Colonic mucosa (tissue), 4 donors: ENCODE measurements around the gene CNNM4. TPM values are rescaled to one million over a fixed set of nuclear protein-coding genes. Genes with fewer than 3 reads are reported as not detected.

Experiments used
- DNase-seq: peaks from one replicate; pipeline ENCODE4 v3.0.0-alpha.2; 2020
- H3K27ac ChIP-seq: fragments of 200-600 bp; one replicate; pipeline ENCODE4 v1.8.0; 2021
- H3K27me3 ChIP-seq: fragments of 200-600 bp; one replicate; pipeline ENCODE4 v1.8.0; 2021
- H3K36me3 ChIP-seq: fragments of 200-600 bp; one replicate; pipeline ENCODE4 v1.8.0; 2021
- H3K4me1 ChIP-seq: fragments of 200-600 bp; one replicate; pipeline ENCODE4 v1.8.0; 2021; ENCODE audit warnings: mild to moderate bottlenecking
- H3K4me3 ChIP-seq: fragments of 200-600 bp; one replicate; pipeline ENCODE4 v1.8.0; 2021
- H3K9ac ChIP-seq, 2 donors: one replicate each; pipeline ENCODE4 v1.7.0; 2013; ENCODE audit warnings: control low read depth in 2 of 2, low read depth in 2 of 2, low read length in 2 of 2
- H3K9me3 ChIP-seq: fragments of 200-600 bp; one replicate; pipeline ENCODE4 v1.8.0; 2021
- CTCF ChIP-seq: fragments of 200-600 bp; IDR thresholded peaks from one replicate; pipeline ENCODE4 v1.8.0; 2022; ENCODE audit warnings: antibody characterized with exemption, mild to moderate bottlenecking
- intact Hi-C: fragments of 100-400 bp; cut with DNase I; formaldehyde crosslinking; loops from one replicate; pipeline ENCODE4 v1.14.1; 2022
- total RNA-seq, 2 donors: library from RNA; stranded (reverse); fragmentation: NEBNext Ultra II Directional in 1 of 2; extraction: Animal tissue kit (Norgen Biotek cat#: 25700) in 1 of 2; gene quantifications; one replicate each; pipeline ENCODE4 v1.2.1, GENCODE V29; 2021
- donor health status: healthy.
- donor health status: DM: no; HTN: no; CAD: no.
- donor health status: DM: no; HTN: no; CAD: no.

Gene CNNM4
- total RNA-seq, 2 donors from 2014 or later = 80.4 to 190 TPM

GRCh38 chr2:96797066-96797625 is 36.4 kb downstream of the CNNM4 start:
- H3K4me1 ChIP-seq = no peaks in the 10 kb centered on the region
- H3K9ac ChIP-seq = no peak overlapping the region
- no peaks in the 10 kb centered on the region for H3K27me3 ChIP-seq
- TF ChIP-seq CTCF = no peak
- intact Hi-C loops = no loop called here
- no peak overlapping the region for H3K27ac ChIP-seq
- no peak for DNase-seq
- H3K36me3 ChIP-seq = peaks cover 3% of the 10 kb centered on the region
- no peak overlapping the region for H3K4me3 ChIP-seq
- no peaks in the 10 kb centered on the region for H3K9me3 ChIP-seq

GRCh38 chr2:96798733-96799622 is 38.3 kb downstream of the CNNM4 start:
- Histone ChIP-seq H3K9ac (no peak overlapping the region), H3K27ac (no peak overlapping the region), H3K4me1 (no peaks in the 10 kb centered on the region), H3K36me3 (peaks cover 5% of the 10 kb centered on the region), H3K9me3 (no peaks in the 10 kb centered on the region), H3K27me3 (no peaks in the 10 kb centered on the region), H3K4me3 (no peak overlapping the region)
- no peak for TF ChIP-seq CTCF
- no peak for DNase-seq
- intact Hi-C loops = no loop called here

- TF ChIP-seq CTCF = no peak
- DNase-seq = no peak
- Histone ChIP-seq H3K4me1 (no peaks in the 10 kb centered on the region), H3K9me3 (no peaks in the 10 kb centered on the region), H3K36me3 (peaks cover 5% of the 10 kb centered on the region), H3K9ac (no peak overlapping the region), H3K4me3 (no peak overlapping the region), H3K27ac (no peak overlapping the region), H3K27me3 (no peaks in the 10 kb centered on the region)
- intact Hi-C loops = no loop called here
These were observed 38.9 kb downstream of the CNNM4 start for GRCh38 chr2:96799623-96799935.

DNA sequence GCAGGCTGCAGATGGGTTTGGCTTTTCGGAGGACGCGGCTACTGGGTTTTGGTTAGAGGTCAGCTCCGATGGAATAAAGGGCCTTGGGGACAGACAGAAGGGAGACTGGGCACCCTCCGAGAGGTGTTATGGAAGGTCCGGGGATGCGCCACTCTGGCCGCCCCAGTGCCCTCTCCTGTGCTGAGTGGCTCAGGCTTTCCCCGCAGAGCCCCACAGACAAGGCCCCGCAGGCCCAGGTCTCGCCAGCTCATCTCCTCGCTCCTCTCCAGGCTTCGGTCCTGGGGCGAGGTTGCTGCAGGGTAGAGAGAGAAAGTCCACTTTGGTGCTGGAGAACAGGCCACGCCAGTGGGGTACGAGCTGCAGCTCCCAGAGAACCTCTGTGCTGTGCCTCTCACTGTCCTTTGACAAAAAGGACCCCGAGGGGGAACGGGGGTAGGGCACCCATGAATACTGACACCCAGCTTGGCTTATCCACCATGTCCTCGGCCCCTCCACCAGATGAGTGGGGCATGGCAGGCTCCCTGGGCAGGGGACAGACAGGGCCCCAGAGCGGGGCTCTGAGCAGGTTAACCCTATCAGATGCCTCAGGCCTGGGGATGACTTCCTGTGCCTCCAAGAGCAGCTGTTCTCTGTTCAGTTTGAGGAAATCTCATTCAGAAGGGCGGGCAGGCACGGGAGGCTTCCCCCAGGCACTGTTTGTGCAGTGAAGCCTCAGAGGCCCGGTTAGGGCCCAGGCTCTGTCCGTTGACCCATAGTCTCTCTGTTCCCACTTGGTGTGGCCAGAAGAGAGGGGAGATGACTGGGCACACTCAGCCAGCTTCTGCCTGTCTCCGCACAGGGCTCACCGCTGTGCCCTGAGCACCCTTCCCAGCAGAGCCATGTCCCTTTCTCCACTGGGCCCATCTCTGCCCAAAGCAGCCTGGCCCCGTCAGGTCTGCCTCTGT is 39.6 kb downstream of the CNNM4 start:
- TF ChIP-seq CTCF = no peak
- peak overlapping the region in 1 of 2 donors; percentile 38 for H3K9ac ChIP-seq
- H3K27ac ChIP-seq = no peak overlapping the region
- intact Hi-C loops = loop anchor here (5.0 to 10.0 kb wide), 2 partner anchors 38 to 186 kb away; partner anchors contain the start of gene CNNM4
- H3K27me3 ChIP-seq = no peaks in the 10 kb centered on the region
- no peaks in the 10 kb centered on the region for H3K4me1 ChIP-seq
- H3K4me3 ChIP-seq = no peak overlapping the region
- H3K36me3 ChIP-seq = peaks cover 5% of the 10 kb centered on the region
- no peak for DNase-seq
- H3K9me3 ChIP-seq = no peaks in the 10 kb centered on the region

DNA sequence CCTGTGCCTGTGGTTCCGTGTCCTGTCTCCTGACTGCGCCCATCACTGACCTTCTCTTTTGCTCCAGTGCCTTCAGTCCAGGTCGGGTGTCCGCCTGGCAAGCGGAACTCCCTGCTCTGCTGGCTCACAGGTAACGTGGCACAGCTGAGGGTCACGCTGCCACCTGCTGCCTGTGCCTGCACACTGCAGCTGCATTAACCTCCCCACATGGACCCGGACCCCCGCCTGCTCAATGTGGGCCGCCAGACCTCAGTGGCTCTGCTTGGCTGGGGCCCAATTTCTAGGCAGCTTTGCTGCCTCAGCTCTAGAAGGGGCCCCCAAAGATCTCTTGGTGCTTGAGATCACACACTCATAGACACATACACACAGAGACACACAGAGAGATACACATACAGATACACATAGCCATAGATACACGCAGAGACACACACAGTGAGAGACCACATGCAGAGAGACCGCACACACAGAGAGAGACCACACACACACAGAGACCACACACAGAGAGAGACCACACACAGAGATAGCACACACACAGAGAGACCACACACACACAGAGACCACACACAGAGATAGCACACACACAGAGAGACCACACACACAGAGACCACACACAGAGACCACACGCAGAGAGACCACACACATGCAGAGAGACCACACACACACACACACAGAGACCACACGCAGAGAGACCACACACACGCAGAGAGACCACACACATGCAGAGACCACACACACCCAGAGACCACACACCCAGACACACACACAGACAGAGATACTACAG is 40.5 kb downstream of the CNNM4 start:
- Histone ChIP-seq H3K9me3 (no peaks in the 10 kb centered on the region), H3K9ac (peak overlapping the region in 1 of 2 donors; percentile 38), H3K4me3 (no peak overlapping the region), H3K27ac (no peak overlapping the region), H3K27me3 (no peaks in the 10 kb centered on the region), H3K36me3 (peaks cover 5% of the 10 kb centered on the region), H3K4me1 (no peaks in the 10 kb centered on the region)
- intact Hi-C loops = loop anchor here (5.0 to 10.0 kb wide), 2 partner anchors 39 to 186 kb away; partner anchors contain the start of gene CNNM4
- peak; percentile 89 for TF ChIP-seq CTCF
- DNase-seq = peak; percentile 80
